ENCODE results near the gene APBA3. TPM values are rescaled to one million over a fixed set of nuclear protein-coding genes. Genes with fewer than 3 reads are reported as not detected.

Gene APBA3
- total and polyA plus RNA-seq, 9 of the 15 experiments (the other 6 are each of a cell fraction or from before 2014, with no cell fraction given), result 0.10 to 29.5 (median 11.5) TPM

DNA sequence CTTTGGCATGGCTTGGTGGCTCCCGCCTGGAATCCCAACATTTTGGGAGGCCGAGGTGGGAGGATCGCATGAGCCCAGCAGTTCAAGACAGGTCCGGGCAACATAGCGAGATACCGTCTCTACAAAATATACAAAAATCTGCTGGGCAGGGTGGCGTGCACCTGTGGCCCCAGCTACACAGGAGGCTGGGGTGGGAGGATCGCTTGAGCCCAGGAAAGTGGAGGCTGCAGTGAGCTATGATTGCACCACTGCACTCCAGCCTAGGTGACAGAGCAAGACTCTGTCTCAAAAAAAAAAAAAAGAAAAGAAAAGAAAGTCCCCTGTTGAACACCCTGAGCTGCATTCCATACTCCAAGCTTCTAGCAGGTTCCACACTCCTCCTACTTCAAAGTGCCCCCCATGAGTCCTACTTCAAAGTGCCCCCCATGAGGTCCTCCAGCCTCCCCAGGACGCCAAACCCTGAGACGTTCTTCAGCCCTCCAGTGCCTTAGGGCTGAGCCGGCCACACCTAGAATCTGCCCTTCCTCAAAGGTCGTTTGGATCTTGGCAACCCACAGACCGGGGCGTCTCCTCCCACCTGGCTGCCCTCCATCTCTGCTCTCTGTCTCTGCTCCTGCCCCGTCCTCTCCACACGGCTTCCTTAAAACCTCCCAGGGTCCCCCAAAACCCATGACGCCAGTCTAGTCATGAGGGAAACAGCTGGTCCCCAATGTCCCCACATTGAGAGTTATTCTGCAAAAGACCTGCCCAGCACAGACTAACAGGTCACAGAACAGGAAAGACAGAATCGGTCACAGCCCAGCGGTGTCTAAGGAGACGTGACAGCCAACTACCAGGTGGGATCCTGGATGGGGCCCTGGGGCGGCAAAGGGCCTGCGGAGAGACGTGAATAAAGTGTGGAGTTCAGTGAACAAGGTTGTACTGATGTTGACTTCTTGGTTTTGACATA is 48.6 kb downstream of the APBA3 start:
- H3K27me3 ChIP-seq (ENCODE audit: control insufficient read depth in 2 of 2, insufficient read depth in 2 of 2, low read length in 2 of 2), result no peaks in the 10 kb centered on the region
- ChIA-PET POLR2A (interaction anchor here (0.5 kb wide), 1 partner anchor 46 kb away, joined by 3 read pairs; no protein-coding TSS in a partner anchor), CTCF (ENCODE audit: low intra/inter-chr PET ratio) (no interaction called here)
- peak overlapping the region in 1 of 2 experiments; percentile 85; a peak in 1 of 4 replicates for H3K9ac ChIP-seq (ENCODE audit: insufficient read depth in 1 of 2, low read depth in 2 of 2, low read length in 2 of 2)
- TF ChIP-seq ZNF57 (CRISPR knock-in tag; IDR thresholded peaks at IDR 0.05) (no peak), EGR1 (conservative IDR thresholded peaks at IDR 0.05) (no peak), ZFX (CRISPR knock-in tag; IDR thresholded peaks at IDR 0.05) (no peak), KLF6 (CRISPR knock-in tag; IDR thresholded peaks at IDR 0.05; ENCODE audit: borderline replicate concordance) (no peak)
- TF ChIP-seq, protein P1, sequence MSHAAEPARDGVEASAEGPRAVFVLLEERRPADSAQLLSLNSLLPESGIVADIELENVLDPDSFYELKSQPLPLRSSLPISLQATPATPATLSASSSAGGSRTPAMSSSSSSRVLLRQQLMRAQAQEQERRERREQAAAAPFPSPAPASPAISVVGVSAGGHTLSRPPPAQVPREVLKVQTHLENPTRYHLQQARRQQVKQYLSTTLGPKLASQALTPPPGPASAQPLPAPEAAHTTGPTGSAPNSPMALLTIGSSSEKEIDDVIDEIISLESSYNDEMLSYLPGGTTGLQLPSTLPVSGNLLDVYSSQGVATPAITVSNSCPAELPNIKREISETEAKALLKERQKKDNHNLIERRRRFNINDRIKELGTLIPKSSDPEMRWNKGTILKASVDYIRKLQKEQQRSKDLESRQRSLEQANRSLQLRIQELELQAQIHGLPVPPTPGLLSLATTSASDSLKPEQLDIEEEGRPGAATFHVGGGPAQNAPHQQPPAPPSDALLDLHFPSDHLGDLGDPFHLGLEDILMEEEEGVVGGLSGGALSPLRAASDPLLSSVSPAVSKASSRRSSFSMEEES (CRISPR knock-in tag; IDR thresholded peaks at IDR 0.05), result no peak
- H3K79me2 ChIP-seq (ENCODE audit: control insufficient read depth, insufficient read depth, low read length), result no peaks in the 10 kb centered on the region
- FAIRE-seq (no peak), ATAC-seq (peak; percentile 28; the same call in 2 of the 3 replicates), DNase-seq (ENCODE audit: extremely low read depth in 1 of 4, low spot score in 3 of 4) (no peak)
- H3K4me1 ChIP-seq (replicated peaks in 1 of 2; ENCODE audit: control insufficient read depth in 2 of 2, insufficient read depth in 2 of 2, low read length in 2 of 2), result peaks cover 9 to 34% of the 10 kb centered on the region in 2 experiments; a peak in 3 of 5 replicates
- no peaks in the 10 kb centered on the region for H3K9me3 ChIP-seq (replicated peaks; ENCODE audit: control insufficient read depth, insufficient read depth, low read depth, low read length)
- H3K27ac ChIP-seq (ENCODE audit: extremely low read depth, low read depth, low read length), result no peak overlapping the region
- no TSS peak for BruUV-seq (replicated peaks)
- WGBS (ENCODE audit: insufficient coverage, low coverage, missing lambda C conversion rate), result 35% methylated on average over 22 of the region's 23 CpGs
- H3K36me3 ChIP-seq (ENCODE audit: control insufficient read depth, insufficient read depth, low read length), result no peaks in the 10 kb centered on the region
- intact Hi-C loops (cut with micrococcal nuclease), result no loop called here
- in situ Hi-C loops (cut with MboI), result no loop called here
- no peak overlapping the region for H3K4me3 ChIP-seq
- peak overlapping the region; percentile 54 for H2AFZ ChIP-seq (ENCODE audit: low read depth, low read length)
- H4K20me1 ChIP-seq (replicated peaks; ENCODE audit: control insufficient read depth, insufficient read depth, low read length), result no peaks in the 10 kb centered on the region
- H3K9me1 ChIP-seq (ENCODE audit: control insufficient read depth, insufficient read depth, low read length), result no peaks in the 10 kb centered on the region
- H3K4me2 ChIP-seq (ENCODE audit: insufficient read depth, low read length), result no peak overlapping the region
